ES-I3 (cell line): ENCODE results near the gene CCDC106.

Experiments used
- H3K36me3 ChIP-seq: 2 replicates; pipeline ENCODE4 v1.6.1; 2013; ENCODE audit warnings: mild to moderate bottlenecking, low read length, control low read depth, moderate library complexity; ENCODE audit not compliant: insufficient read depth
- H3K4me1 ChIP-seq: 2 replicates; pipeline ENCODE4 v1.6.1; 2013; ENCODE audit warnings: mild to moderate bottlenecking, control low read depth, low read length; ENCODE audit not compliant: insufficient read depth
- H3K9ac ChIP-seq: 2 replicates; pipeline ENCODE4 v1.6.1; 2013; ENCODE audit warnings: low read depth, mild to moderate bottlenecking, low read length, moderate library complexity
- H3K9me3 ChIP-seq: 2 replicates; pipeline ENCODE4 v1.6.1; 2013; ENCODE audit warnings: mild to moderate bottlenecking, low read length, moderate library complexity; ENCODE audit not compliant: control insufficient read depth, insufficient read depth

Gene CCDC106

GRCh38 chr19:55670280-55671053 is 22.5 kb downstream of the CCDC106 start:
- Histone ChIP-seq H3K9me3 (no peaks in the 10 kb centered on the region), H3K4me1 (peaks cover 8% of the 10 kb centered on the region), H3K9ac (no peak overlapping the region), H3K36me3 (peaks cover 13% of the 10 kb centered on the region; the same call in 1 of the 2 replicates)

DNA sequence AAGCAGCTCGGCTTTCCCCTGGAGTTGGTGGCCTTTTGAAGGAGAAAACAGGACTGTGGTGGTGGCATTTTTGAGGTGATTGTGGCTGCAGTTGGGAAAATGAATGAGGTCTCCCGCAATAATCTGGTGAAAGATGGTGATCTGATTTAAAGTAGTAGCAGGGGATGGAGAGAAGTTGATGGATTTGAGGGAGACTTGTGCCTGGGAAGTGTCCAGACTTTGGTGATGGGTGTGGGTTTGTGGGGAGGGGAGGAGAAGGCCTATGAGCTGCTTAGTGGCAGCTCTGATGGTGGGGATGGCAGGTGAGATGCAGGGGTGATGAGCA is 23.0 kb downstream of the CCDC106 start:
- H3K4me1 ChIP-seq = peaks cover 10% of the 10 kb centered on the region
- H3K9me3 ChIP-seq = no peaks in the 10 kb centered on the region
- no peak overlapping the region for H3K9ac ChIP-seq
- H3K36me3 ChIP-seq = peaks cover 13% of the 10 kb centered on the region; the same call in 1 of the 2 replicates

DNA sequence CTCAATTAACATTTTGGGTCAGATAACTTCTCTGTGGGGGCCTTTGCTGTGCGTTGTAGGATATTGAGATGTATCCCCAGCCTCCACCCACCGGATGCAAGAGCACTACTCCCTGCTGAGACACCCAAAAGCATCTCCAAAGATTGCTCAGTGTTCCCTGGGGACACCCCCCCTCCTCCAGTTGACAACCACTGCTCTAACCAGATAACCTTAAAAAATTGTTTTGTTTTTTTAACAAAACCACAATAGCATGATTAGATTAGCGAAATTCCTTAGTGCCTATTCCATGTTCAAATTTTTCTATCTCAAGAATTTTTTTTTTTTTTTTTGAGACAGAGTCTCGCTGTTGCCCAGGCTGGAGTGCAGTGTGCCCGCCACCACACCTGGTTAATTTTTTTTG is 24.4 kb downstream of the CCDC106 start:
- Histone ChIP-seq H3K36me3 (0 out of 2 replicates have a peak, but pooled peaks cover 6% of the 10 kb centered on the region), H3K4me1 (peaks cover 17% of the 10 kb centered on the region), H3K9me3 (no peaks in the 10 kb centered on the region), H3K9ac (no peak overlapping the region)

DNA sequence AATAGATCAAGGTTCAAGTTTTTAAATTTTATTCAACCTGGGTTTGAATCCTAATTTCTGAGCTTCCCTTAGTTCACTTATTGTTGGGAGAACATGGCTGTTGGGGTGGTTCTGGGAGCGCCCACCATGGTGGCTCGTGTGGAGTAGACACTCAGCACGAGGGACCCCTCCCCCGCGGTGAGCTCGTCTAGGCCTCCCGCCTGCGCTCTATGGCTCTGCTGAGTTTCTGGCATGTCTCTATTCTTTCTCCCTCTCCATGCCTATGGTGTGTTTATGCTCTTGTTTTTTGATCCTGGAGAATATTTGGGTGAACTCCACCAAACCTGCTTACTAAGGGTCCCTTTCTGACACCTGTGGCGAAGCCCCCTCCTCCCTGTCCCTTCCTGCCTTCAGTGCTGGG is 25.5 kb downstream of the CCDC106 start:
- no peak overlapping the region; the same call in 1 of the 2 replicates for H3K9ac ChIP-seq
- no peaks in the 10 kb centered on the region for H3K9me3 ChIP-seq
- H3K36me3 ChIP-seq = peaks cover 7% of the 10 kb centered on the region; the same call in 1 of the 2 replicates
- H3K4me1 ChIP-seq = peaks cover 17% of the 10 kb centered on the region

DNA sequence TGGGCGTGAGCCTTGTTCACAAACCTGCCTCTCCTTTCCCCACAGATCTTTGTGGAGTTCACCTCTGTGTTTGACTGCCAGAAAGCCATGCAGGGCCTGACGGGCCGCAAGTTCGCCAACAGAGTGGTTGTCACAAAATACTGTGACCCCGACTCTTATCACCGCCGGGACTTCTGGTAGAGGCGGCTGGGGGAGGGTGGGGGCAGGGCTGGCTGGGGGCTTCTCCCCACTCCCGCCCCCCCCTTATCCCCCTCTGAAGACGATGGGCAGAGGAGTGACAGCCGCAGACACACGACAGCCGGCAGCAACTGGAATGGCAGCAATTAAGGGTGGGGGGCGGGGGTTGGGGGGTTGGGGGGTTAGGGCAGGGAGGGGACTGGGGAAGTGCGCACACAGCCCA is 25.9 kb downstream of the CCDC106 start:
- Histone ChIP-seq H3K9ac (no peak overlapping the region; the same call in 1 of the 2 replicates), H3K4me1 (peaks cover 17% of the 10 kb centered on the region), H3K36me3 (peaks cover 11% of the 10 kb centered on the region; the same call in 1 of the 2 replicates), H3K9me3 (no peaks in the 10 kb centered on the region)

- H3K9me3 ChIP-seq = no peaks in the 10 kb centered on the region
- peak overlapping the region; percentile 86; the same call in 1 of the 2 replicates for H3K9ac ChIP-seq
- H3K36me3 ChIP-seq = peaks cover 13% of the 10 kb centered on the region; the same call in 1 of the 2 replicates
- H3K4me1 ChIP-seq = peaks cover 17% of the 10 kb centered on the region
Observed at GRCh38 chr19:55674459-55674840, 26.4 kb downstream of the CCDC106 start.

GRCh38 chr19:55674841-55675660 is 27.0 kb downstream of the CCDC106 start, which contains the start of gene EPN1:
EPN1 (plus strand) TSS chr19:55675226; CDS start chr19:55678628, 3,402 bp downstream.
- H3K36me3 ChIP-seq = peaks cover 13% of the 10 kb centered on the region; the same call in 1 of the 2 replicates
- peak within 1 kb of the TSS; percentile 86 for H3K9ac ChIP-seq
- H3K9me3 ChIP-seq = no peaks in the 10 kb centered on the region
- H3K4me1 ChIP-seq = peaks cover 17% of the 10 kb centered on the region

- Histone ChIP-seq H3K4me1 (peaks cover 17% of the 10 kb centered on the region), H3K9me3 (no peaks in the 10 kb centered on the region), H3K9ac (peak overlapping the region; percentile 86), H3K36me3 (peaks cover 11% of the 10 kb centered on the region; the same call in 1 of the 2 replicates)
Observed at GRCh38 chr19:55675661-55676354, 27.8 kb downstream of the CCDC106 start.

DNA sequence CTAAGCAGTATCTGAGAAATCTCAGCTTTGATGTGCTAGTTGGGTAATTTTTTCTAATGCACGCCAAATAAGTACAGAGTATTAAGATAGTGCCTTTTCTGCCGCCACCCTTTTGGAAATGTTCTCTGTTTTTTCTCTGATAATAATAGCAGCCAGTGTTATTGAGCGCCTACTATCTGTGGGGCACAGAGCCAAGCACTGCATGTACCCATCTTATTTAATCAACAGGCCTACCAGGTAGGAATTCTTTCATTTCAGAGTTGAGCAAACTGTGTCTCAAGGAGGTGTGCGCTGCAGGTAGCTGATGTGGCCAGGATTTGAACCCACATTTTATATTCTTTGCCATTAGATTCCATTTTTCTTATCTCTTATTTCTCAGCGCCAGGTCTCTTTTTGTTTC is 28.4 kb downstream of the CCDC106 start:
- peak overlapping the region; percentile 86; the same call in 1 of the 2 replicates for H3K9ac ChIP-seq
- H3K36me3 ChIP-seq = peaks cover 11% of the 10 kb centered on the region; the same call in 1 of the 2 replicates
- H3K4me1 ChIP-seq = peaks cover 17% of the 10 kb centered on the region
- H3K9me3 ChIP-seq = no peaks in the 10 kb centered on the region

GRCh38 chr19:55676889-55677505 is 29.0 kb downstream of the CCDC106 start:
- H3K4me1 ChIP-seq = peaks cover 16% of the 10 kb centered on the region
- peaks cover 11% of the 10 kb centered on the region; the same call in 1 of the 2 replicates for H3K36me3 ChIP-seq
- no peaks in the 10 kb centered on the region for H3K9me3 ChIP-seq
- H3K9ac ChIP-seq = no peak overlapping the region

- no peaks in the 10 kb centered on the region for H3K9me3 ChIP-seq
- H3K36me3 ChIP-seq = peaks cover 11% of the 10 kb centered on the region; the same call in 1 of the 2 replicates
- H3K4me1 ChIP-seq = peaks cover 13% of the 10 kb centered on the region; the same call in 1 of the 2 replicates
- no peak overlapping the region for H3K9ac ChIP-seq
Observed at GRCh38 chr19:55677572-55678028, 29.6 kb downstream of the CCDC106 start.

DNA sequence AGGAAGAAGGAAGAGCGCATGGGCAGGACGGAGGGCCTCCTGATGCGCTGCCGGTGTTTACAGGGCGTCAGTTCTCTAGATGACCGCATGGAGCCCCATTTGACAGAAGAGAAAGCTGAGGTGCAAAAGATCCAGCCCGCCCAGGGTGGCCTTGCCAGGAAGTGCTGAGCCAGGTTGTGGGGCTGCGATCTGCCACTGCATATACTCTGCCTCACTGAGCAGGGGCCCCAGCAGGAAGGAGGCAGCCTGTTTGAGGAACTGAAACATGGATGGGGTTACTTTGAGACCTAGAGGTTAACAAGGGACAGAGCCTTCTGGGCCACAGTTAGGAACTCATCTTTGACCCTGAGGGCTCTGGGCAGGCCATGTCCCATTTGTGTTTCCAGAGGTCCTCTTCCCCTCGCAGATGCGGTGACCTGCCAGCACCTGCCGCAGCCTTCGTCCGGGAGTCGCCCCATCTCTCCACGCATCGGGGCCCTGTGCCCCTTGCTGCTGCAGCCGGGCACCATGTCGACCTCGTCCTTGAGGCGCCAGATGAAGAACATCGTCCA is 30.2 kb downstream of the CCDC106 start:
- Histone ChIP-seq H3K9ac (no peak overlapping the region), H3K4me1 (peaks cover 13% of the 10 kb centered on the region; the same call in 1 of the 2 replicates), H3K36me3 (peaks cover 11% of the 10 kb centered on the region; the same call in 1 of the 2 replicates), H3K9me3 (no peaks in the 10 kb centered on the region)
